ENCODE results near the gene SPEN. TPM values are rescaled to one million over a fixed set of nuclear protein-coding genes. Genes with fewer than 3 reads are reported as not detected.
"Not testable (repeated sequence)": the region's sequence is repeated elsewhere in the genome, so short reads cannot be mapped to it uniquely, and the experiment has no call there.

The SPEN gene
- total RNA-seq, 4 donors from 2014 or later = 41.4 to 63.6 (median 42.9) TPM

- TF ChIP-seq CTCF (IDR thresholded peaks at IDR 0.05) (no peak), POLR2A (IDR thresholded peaks at IDR 0.05) (no peak)
- no peak overlapping the region for H3K4me3 ChIP-seq (ENCODE audit: low read depth, poor library complexity, severe bottlenecking)
- intact Hi-C loops (cut with DNase I; ENCODE audit: low total_unique reads) = no loop called here
- no peak for DNase-seq (ENCODE audit: low spot score in 2 of 2)
- WGBS, 2 donors = 59% methylated on average over 8 of the region's 8 CpGs
Measured at GRCh38 chr1:15900662-15901279, 53.3 kb downstream of the SPEN start.

GRCh38 chr1:15902882-15903281, 55.4 kb downstream of the SPEN start:
- 71 to 73% methylated on average over 3 of the region's 3 CpGs for WGBS, 2 donors
- no peak overlapping the region for H3K4me3 ChIP-seq (ENCODE audit: low read depth, poor library complexity, severe bottlenecking)
- intact Hi-C loops (cut with DNase I; ENCODE audit: low total_unique reads) = no loop called here
- TF ChIP-seq CTCF (IDR thresholded peaks at IDR 0.05) (no peak), POLR2A (IDR thresholded peaks at IDR 0.05) (no peak)
- no peak for DNase-seq (ENCODE audit: low spot score in 2 of 2)

- intact Hi-C loops (cut with DNase I; ENCODE audit: low total_unique reads) = no loop called here
- no peak overlapping the region for H3K4me3 ChIP-seq (ENCODE audit: low read depth, poor library complexity, severe bottlenecking)
- TF ChIP-seq POLR2A (IDR thresholded peaks at IDR 0.05) = no peak
- TF ChIP-seq CTCF (IDR thresholded peaks at IDR 0.05) = no peak
- 93% methylated on average over 4 of the region's 4 CpGs for WGBS, 2 donors
- DNase-seq (ENCODE audit: low spot score in 2 of 2) = no peak
Measured at GRCh38 chr1:15908597-15908996, 61.1 kb downstream of the SPEN start.

- no peak overlapping the region for H3K4me3 ChIP-seq (ENCODE audit: low read depth, poor library complexity, severe bottlenecking)
- TF ChIP-seq POLR2A (IDR thresholded peaks at IDR 0.05) = no peak
- no peak for TF ChIP-seq CTCF (IDR thresholded peaks at IDR 0.05)
- no peak for DNase-seq (ENCODE audit: low spot score in 2 of 2)
- 96 to 100% methylated on average over 1 of the region's 1 CpG for WGBS, 2 donors
- intact Hi-C loops (cut with DNase I; ENCODE audit: low total_unique reads) = no loop called here
Measured at GRCh38 chr1:15911141-15911540, 63.6 kb downstream of the SPEN start.

GRCh38 chr1:15911927-15912326, 64.4 kb downstream of the SPEN start:
- TF ChIP-seq POLR2A (IDR thresholded peaks at IDR 0.05) (no peak), CTCF (IDR thresholded peaks at IDR 0.05) (no peak)
- intact Hi-C loops (cut with DNase I; ENCODE audit: low total_unique reads) = no loop called here
- H3K4me3 ChIP-seq (ENCODE audit: low read depth, poor library complexity, severe bottlenecking) = no peak overlapping the region
- no peak for DNase-seq (ENCODE audit: low spot score in 2 of 2)
- 40 to 67% methylated on average over 2 of the region's 2 CpGs for WGBS, 2 donors

GRCh38 chr1:15913607-15914006, 66.1 kb downstream of the SPEN start:
- H3K4me3 ChIP-seq (ENCODE audit: low read depth, poor library complexity, severe bottlenecking); DNase-seq (ENCODE audit: low spot score in 2 of 2); intact Hi-C loops (cut with DNase I; ENCODE audit: low total_unique reads): not testable (repeated sequence)
- 98 to 100% methylated on average over 3 of the region's 3 CpGs for WGBS, 2 donors

All from lower leg skin (tissue), 4 donors.